SU-DHL-6 (cell line): ENCODE measurements around the gene PCK2.

Experiments used
- EZH2phosphoT487 ChIP-seq: fragments of 200-600 bp; sonication (generic), shearing (Covaris generic); conservative IDR thresholded peaks from 2 replicates; pipeline ENCODE4 v1.6.1; 2018; ENCODE audit warnings: mild to moderate bottlenecking, antibody characterized with exemption, low read length, moderate library complexity, mixed read lengths
- TF ChIP-seq, protein P1 (sequence below): fragments of 200-600 bp; sonication (generic); IDR thresholded peaks from one replicate; pipeline ENCODE4 v1.5.1; 2017; ENCODE audit warnings: antibody characterized with exemption, mild to moderate bottlenecking, low read length, moderate library complexity; ENCODE audit not compliant: insufficient read depth, poor library complexity, severe bottlenecking

DNA sequence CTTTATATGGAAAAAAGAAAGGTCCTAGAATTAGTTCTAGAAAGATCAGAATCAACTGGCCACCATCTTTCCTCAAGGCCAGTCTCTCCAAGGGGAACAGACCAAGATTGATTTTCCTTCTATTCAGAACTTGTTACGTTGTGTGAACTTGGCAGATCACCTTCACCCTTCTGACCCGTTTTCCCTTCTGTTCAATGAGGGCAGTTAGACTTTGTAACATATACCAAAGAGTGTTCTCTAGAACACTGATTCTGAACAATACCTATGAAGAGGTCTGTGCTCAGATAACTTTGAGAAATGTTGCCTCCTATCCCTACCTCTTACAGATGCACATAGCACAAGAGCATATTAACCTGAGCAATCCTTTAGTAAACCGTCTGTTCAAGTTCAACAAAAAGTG is 10.6 kb upstream of the PCK2 start:
- TF ChIP-seq, protein P1, sequence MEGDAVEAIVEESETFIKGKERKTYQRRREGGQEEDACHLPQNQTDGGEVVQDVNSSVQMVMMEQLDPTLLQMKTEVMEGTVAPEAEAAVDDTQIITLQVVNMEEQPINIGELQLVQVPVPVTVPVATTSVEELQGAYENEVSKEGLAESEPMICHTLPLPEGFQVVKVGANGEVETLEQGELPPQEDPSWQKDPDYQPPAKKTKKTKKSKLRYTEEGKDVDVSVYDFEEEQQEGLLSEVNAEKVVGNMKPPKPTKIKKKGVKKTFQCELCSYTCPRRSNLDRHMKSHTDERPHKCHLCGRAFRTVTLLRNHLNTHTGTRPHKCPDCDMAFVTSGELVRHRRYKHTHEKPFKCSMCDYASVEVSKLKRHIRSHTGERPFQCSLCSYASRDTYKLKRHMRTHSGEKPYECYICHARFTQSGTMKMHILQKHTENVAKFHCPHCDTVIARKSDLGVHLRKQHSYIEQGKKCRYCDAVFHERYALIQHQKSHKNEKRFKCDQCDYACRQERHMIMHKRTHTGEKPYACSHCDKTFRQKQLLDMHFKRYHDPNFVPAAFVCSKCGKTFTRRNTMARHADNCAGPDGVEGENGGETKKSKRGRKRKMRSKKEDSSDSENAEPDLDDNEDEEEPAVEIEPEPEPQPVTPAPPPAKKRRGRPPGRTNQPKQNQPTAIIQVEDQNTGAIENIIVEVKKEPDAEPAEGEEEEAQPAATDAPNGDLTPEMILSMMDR = no peak
- no peak for TF ChIP-seq EZH2phosphoT487
